SK-MEL-5 (cell line): Measurements from ENCODE around the gene NAV1. TPM values are rescaled to one million over a fixed set of nuclear protein-coding genes. Genes with fewer than 3 reads are reported as not detected.

Experiments
- DNase-seq: peaks from one replicate; pipeline ENCODE4 v3.0.0-alpha.2; 2016; ENCODE audit warnings: low read depth, low spot score
- in situ Hi-C: cut with HindIII; loops from 2 replicates; pipeline ENCODE4 v1.10.0; 2016; ENCODE audit warnings: low sequenced_read_pairs, high pct_unique_total_duplicates, low pct_unique_long_range_greater_than_20kb
- total RNA-seq: library from RNA; depleted of rRNA; stranded (reverse); fragments of >200 nt; shearing (Covaris generic); gene quantifications from 2 replicates; pipeline ENCODE4 v1.2.3, GENCODE V29; 2014

The NAV1 gene
- total RNA-seq, 1 experiment from 2014 or later: 15.3 TPM

DNA sequence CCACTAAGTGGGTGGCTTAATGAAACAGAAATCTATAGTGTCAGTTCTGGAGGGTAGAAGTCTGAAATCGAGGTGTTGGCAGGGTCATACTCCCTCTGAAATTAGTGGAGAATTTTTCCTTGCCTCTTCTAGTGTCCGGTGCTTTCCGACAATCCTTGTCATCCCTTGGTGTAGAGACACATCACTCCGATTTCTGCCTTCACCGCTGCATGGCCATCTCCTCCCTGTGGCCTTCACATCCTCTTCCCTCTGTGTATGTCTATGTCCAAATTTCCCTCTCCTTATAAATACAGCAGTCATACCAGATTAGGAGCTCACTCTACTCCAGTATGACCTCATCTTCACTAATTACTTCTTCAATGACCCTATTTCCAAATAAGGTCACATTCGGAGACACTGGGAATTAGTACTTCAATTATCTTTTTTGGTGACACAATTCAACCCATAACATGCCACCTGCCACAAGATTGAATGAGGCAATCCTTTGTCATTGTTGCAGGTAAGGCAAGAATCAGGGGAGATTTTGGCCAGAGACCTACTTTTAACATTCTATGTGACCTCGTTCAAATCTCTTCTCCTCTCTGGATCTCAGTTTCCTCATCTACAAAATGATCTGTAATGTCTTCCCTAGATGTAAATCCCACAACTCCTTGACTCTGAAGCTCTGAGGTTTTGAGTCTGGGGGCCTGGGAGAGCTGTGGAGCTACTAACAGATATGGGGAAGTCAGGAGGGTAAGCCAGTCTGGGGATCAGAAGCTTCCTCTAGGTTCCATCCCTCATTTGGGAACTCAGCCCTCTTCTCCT, 16.1 kb downstream of the NAV1 start:
- DNase-seq: no peak
- in situ Hi-C loops: no loop called here

DNA sequence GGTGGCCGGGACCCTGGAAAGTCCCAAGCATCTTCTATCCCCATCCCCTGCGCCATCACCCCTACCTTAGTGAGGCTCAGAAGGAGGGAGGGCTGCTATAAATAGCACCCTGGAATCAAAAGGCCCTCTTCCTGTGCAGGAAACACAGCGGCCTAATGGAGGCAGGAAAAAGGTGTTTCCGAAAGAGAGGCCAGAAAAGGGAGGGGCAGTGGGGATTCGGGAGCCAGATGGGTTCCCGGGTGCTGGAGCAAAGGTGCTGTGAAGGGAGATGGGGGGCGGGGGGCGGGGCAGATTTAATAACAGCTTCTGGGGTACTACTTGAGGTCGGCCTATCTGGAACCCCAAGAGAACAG, 16.6 kb downstream of the NAV1 start:
- DNase-seq: no peak
- in situ Hi-C loops: no loop called here

DNA sequence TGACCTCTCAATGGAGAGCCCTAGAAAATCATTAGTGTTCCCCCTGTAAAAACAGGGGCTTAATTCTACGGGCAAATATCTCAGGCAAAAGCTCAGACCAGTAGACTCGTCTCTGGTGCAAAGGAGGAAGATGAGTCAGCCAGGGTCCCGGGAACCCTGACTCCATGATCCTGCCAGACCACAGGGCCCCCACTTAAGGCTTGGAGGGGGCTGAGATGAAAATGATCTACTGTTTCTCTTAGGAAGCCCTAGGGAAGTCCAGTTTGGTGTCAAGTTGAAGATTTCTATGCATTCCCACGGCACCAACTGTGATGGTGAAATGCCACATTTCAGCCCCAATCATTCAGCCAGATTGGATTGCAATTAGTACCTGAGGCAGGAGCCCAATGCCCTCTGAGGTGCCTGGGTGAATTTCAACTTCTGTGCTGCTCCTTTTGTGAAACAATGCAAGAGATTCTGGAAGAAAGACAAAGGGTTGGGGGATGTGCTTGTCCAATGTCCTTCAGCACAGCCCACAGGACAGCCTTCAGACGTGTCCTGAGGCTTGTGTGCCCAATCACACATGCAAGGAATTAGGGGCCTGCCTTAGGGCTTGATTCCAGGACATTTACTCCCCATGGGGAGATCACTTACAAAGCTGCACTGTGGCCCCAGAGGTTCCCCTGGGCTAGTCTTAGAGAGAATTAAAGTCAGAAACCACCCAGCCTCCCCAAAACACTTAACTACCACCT, 18.1 kb downstream of the NAV1 start:
- no peak for DNase-seq
- in situ Hi-C loops: no loop called here

DNA sequence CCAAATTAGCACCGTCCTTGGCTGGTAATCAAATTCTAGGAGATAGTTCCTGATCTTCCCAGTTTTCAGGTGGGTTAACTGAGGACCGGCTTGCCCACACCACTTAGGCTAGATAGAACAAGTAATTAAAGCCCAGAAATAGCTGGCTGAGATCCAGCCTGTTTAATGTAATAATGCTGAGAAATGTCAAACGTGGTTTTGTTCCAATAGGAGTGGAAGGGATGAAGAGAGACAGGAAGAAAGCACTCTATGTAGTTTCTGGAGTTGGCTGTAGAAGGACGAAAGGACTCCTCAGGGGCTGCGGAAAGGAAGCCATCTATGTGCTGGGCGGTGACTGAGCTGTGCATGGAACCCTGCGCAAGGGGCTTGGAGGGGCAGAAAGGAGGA, 18.6 kb downstream of the NAV1 start:
- in situ Hi-C loops: no loop called here
- no peak for DNase-seq

DNA sequence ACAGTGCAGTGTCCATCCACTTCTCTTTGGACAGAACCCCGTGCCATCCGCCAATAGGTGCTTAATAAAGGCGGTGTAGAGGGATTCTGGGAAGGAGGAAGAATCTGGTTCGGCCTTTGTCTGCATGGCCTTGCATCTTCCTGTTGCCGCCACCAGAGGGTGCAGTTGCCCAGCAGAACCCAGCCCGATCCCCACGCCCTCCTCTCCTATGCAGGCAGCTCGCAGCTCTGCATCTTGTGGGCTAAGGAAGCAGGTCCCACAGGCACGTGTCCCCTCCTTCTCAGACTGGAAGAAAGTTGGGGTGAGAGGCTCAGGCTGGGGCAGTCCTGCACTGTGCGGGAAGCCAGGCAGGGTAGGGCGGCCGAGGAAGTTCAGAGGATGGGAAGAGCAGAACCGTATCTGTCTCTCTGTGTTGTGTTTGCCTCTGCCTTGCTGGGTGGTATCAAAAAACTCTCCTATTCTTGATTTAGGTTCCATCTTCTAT, 20.8 kb downstream of the NAV1 start:
- DNase-seq: peak; percentile 85
- in situ Hi-C loops: no loop called here

DNA sequence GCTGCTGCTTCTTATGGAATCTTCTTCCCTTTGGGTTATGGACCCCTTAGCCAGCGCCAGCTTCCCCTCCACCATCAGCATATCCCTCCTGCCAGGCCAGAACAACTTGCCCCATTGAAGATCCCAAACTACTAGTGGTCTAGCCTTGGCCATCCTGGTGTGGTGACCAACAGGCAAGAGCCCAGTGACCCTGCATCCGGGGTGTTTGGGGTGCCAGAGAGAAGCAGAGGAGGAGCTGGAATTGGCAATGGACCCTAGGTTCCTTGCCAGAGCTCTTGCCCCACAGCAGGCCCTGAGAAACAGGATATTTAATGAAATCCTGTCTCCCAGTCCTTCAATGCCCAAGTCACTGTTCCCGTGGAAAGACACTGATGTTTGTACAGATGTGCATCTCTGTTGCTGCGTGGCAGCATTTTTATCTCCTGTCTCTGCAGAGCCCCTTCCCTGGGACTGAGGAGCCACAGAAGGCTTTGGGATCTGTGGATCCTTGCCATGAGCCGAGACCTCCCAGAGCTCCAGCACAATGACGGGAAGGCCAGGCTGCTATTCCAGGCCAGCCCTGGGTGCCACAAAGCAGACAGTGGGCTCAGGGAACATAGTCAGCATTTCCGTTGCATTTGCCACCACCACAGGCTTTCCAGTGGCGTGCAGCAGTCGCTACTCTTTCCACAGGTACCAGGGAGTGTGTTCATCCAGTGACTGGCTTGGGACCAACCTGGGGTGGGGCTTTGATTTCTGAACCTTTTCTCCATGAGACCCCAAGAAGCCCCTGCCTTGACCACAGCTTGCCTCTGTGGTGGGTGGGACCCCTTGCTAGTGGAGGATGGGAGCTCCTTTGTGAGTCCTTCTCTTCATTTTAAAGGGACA, 21.6 kb downstream of the NAV1 start:
- in situ Hi-C loops: no loop called here

DNA sequence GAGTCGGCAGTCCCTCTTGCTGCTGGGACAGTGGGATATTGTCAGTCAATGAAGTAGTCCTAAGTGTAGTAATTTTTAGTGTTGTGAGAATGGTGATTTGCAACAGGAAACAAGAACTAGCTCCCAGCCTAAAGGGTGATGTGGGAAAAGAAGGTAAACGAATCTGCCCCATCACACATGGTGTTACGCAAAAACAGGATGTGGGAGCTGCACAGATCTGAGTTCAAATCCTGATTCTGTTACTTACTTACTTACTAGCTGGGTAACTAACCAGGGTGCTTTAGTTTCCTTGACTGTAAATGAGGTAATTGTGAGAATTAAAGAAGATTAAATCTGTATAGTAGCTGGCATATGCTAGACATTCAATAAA, 22.3 kb downstream of the NAV1 start:
- in situ Hi-C loops: no loop called here
- DNase-seq: no peak

More for the DNA sequence above, 21.6 kb downstream of the NAV1 start:
- DNase-seq: no peak

DNA sequence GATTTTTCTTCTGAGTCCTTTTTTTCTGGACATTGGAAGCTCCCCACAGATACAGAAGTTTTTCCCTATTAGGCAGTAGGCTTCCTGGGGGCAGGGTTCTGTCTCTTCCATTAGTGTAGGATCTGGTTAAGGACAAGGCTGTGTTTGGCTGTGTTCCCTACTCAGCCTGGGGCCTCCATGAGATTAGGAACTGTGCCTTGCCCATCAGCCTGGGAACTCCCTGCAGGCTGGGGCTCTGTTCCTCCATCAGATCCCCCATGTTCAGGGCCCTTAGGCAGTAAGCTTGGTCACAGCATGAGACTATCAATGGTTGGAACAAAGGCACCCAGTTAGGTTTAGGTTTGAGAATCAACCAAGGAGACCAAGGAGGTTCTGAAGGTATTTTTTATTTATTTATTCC, 22.7 kb downstream of the NAV1 start:
- no peak for DNase-seq
- in situ Hi-C loops: no loop called here

DNA sequence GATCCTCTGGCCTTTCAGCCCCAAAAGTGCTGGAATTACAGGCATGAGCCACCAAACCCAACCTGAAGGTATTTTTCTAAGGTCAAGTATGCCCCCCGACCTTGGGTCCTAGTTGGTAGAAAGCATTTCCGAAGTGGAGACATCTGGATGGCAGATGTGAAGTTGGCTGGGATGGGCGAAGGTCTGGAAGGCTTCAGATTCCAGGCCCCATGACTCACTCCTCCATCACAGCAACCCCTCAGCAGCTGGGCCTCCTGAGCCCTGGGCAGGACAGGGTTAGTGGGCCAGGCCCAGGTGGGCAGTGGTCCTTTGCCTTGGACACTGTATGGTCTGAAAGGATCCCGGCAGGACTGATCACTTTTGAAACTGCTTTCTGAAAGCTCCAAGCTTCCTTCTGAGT, 23.3 kb downstream of the NAV1 start:
- DNase-seq: no peak
- in situ Hi-C loops: no loop called here

DNA sequence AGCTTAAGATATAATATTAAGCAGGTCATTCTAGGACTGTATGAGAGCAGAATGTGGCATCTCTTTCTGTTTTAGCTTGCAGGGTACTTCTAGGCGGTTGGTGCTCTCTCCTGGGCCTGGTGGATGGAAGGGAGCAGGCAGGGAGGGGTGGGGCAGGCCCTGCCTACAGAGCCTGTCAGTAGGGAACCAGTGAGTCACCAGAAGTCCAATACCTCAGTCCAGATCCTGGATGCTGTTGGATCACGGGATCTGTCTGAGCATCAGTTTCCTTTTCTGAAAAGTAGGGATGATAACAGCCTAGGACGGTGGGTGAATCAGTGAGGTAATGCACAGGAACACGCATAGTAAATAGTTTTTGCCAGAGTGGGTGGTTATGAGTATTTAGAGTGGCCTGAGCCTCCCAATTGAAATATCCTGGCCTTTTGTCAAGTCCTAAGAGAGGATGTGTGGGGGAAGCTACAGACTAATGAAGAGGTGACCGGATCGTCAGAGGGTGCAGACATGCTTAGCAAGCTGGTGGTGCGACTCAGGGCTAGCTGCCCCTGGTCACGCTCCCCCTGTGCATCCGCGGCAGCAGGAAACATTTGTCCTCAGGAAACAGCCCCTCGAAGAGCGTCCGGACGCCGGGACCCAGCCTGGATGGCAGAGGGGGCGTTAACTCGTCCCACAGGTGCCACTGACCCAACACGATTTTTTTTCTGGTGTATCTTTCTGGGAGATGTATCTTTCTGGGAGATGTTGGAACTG, 23.9 kb downstream of the NAV1 start:
- DNase-seq: no peak
- in situ Hi-C loops: no loop called here

DNA sequence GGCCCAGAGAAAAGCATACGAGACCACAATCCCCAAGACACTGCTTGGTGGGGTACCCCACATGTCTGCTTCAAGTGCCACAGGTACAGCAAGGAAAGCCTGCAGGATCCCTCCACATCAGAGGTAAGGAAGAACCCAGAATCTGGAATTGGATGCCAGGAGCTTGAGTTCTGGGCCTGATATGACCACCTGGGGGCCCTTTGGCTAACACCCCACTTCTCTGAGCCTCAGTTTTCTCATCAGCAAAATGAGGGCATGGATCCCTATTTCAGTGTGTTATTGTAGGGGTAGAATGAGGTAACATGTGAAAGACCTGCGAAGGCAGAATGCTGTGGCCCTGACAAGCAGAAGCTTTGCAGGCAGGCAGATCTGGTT, 24.5 kb downstream of the NAV1 start:
- no peak for DNase-seq
- in situ Hi-C loops: no loop called here

DNA sequence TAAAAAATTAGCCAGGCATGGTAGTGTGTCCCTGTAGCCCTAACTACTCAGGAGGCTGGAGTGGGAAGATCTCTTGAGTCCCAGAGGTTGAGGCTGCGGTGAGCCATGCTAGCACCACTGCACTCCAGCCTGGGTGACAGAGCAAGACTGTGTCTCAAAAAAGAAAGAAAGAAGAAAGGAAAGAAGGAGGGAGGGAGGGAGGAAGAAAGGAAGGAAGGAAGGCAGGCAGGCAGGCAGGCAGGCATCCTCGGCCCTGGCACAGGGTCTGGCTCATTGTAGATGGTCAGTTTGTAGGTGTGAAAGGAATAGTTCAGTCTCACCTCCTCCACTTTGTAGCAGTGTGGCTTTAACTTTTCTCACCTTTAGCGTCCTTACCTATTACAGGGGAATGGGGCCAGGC, 25.0 kb downstream of the NAV1 start:
- in situ Hi-C loops: no loop called here
- DNase-seq: no peak

DNA sequence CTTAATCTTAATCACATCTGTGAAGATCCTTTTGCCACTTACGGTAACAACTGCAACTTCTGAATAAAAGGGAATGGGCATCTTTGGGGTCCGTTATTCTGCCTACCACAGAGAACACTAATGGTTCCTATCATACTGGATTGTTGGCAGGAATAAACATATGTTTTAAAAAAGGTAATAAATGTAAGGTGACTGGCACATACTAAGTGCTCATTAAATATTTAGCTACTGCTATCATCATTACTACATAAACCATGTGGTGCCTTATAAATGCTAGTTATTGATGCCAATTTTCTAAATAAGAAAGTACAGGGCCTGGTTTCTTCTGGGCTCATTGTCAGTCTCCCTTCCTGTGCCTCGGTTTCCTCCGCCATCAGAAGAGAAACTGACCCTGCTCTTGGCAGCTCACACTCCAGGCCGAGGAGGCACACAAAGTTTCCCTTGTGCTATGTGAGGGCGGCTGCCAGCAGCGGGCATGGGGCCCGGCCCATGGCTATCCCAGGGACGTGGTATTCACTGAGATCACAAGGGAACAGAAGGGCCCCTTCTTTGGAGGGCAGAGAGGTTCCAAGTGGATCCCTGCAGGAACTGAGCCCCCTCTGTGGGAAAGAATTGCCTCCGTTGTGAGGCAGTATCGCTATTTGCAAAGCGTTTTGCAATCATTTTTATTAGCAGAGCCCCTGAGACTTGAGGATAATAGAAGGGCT, 26.2 kb downstream of the NAV1 start:
- in situ Hi-C loops: no loop called here
- peak; percentile 98 for DNase-seq

DNA sequence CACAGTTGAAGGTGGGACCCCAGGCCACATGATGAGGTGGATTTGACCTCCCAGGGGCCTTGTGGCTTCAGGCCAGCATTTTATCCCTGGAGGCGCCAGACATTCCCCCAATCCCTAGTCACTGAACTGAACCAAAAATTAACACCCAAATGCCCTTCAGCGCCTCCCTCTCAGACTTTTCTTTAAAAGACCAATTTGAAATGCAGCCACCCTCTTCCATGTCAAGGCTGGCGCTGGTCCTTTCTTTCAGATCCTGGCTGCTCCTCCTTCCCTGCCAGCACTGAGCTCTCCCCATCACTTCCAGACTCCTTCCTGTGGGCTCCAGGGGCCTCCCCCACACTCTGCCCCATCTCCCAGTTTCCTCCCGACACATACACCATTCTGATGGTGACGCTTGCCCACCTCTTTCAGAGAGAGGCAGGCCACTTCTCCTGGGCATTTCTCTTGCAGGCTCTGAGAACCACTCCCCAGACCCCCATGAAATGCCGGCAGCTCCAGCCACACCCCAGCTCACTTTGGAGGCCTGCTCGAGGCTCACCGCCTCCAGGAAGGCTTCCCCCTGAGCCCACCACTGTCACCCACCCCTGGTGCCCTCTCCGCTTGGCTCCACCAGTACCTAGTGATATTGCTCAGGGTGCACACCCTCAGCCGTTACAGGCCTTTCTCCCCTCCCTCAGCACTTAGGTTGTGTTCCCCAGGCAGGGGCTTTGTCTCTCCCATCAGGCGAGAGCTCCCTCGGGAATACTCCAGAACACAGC, 27.0 kb downstream of the NAV1 start:
- DNase-seq: no peak
- in situ Hi-C loops: no loop called here

DNA sequence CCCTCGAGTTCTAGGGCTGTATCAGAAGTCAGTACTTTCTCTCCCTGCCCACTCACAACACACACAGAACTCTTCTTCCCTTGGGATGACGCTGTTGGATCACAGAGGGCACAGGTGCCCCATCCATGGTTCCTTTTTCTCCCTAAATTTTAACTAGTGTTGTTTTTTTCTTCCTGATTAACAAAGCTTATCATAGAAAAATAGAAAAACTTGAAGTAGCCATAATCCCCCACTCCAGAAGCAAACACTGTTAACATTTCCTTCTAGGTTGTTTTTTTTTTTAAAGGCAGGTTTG, 27.5 kb downstream of the NAV1 start:
- in situ Hi-C loops: no loop called here
- DNase-seq: no peak

DNA sequence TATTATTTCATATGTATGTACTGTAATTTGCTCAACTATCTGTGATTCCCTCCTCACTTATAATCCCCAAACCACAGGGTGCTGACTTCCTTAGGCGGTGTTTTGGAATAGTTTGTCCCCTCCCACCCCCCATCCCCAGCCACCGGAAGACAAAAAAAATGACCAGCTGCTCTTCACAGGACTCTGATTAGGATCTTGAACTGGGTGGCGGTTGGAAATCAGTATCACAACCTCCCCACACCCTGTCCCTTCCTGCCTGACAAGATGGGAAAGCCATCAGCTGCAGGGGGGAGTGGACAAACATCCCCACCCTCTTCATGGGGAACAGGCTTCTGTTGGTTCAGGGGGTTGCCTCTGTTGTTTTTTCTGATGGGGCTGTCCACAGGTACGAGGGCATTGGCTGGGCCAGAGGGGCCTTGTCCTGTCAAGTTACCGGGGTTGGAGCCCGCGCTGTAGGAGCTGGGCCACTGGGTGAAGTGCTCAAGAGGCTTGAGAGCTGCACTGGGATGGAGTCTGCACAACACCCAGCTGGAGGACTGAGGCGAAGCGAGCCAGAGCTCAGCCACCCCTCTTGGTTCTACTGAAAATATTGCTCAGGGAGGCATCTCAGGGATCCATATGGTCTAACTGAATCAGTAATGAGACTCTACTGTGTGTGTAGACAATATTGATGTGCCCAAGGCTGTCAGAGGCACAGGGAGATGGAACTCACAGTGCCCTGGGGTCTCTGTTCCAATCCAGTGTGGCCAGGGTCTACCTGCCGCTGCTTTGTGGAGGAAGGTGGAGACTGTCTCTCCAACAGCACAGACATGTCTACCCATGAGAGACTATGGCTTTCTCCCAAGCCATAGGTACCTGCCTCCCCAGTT, 28.2 kb downstream of the NAV1 start:
- in situ Hi-C loops: no loop called here
- no peak for DNase-seq
